OCI-LY1 (cell line): ENCODE data around the gene MEGF6.

Experiments
- EZH2 ChIP-seq: fragments of 200-600 bp; sonication (generic), shearing (Covaris generic); IDR thresholded peaks from 2 replicates; pipeline ENCODE4 v1.8.0; 2017; ENCODE audit warnings: borderline replicate concordance, mixed run types, mild to moderate bottlenecking, antibody characterized with exemption, low read length, moderate library complexity, mixed read lengths
- TF ChIP-seq, protein P1 (sequence below): fragments of 200-600 bp; sonication (generic), shearing (Covaris generic); IDR thresholded peaks from 2 replicates; pipeline ENCODE4 v1.5.1; 2017; ENCODE audit warnings: mild to moderate bottlenecking, antibody characterized with exemption, low read length, moderate library complexity, mixed read lengths

DNA sequence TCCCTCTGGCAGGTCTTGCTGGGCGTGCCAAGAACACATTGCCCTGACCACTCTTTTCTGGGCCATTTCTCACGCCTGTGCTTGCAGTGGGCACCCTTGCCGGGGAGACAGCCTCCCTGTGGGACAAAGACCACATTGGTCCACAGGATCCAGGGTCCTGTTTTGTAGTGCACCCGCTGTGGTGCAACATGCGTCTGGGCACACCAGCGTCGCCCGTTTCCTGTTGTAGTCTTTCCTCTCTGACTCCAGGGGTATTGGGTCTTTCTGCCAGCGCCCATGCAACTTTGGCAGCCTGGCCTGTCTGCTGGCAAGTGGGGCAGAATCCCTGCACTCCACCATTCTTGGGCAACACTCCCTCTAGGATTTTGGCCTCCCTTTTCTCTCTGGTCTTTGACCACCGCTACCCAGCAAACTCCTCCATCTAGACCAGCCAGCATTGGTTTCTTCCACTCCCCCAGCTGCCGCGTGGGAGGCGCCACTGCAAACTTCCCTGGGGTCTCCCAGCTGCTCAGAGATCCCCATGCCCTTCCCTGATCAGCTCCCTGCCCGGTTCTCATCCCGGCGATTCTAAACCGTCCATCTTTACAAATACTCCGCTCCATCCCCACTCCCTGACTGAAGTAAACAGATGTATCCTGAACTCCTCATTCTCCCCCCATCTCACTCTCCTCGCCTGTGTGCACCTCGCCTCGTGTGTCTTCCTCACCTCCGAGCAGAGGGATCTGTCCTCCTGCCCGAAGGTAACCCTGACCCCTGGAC lies 12.3 kb upstream of the MEGF6 start:
- TF ChIP-seq, protein P1, sequence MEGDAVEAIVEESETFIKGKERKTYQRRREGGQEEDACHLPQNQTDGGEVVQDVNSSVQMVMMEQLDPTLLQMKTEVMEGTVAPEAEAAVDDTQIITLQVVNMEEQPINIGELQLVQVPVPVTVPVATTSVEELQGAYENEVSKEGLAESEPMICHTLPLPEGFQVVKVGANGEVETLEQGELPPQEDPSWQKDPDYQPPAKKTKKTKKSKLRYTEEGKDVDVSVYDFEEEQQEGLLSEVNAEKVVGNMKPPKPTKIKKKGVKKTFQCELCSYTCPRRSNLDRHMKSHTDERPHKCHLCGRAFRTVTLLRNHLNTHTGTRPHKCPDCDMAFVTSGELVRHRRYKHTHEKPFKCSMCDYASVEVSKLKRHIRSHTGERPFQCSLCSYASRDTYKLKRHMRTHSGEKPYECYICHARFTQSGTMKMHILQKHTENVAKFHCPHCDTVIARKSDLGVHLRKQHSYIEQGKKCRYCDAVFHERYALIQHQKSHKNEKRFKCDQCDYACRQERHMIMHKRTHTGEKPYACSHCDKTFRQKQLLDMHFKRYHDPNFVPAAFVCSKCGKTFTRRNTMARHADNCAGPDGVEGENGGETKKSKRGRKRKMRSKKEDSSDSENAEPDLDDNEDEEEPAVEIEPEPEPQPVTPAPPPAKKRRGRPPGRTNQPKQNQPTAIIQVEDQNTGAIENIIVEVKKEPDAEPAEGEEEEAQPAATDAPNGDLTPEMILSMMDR, result no peak
- no peak for TF ChIP-seq EZH2
